ENCODE data around the gene GNB1L.

GNB1L gene

GRCh38 chr22:19866665-19867009 lies 12.0 kb upstream of the GNB1L start:
- in situ Hi-C loops (cut with HindIII; ENCODE audit: low sequenced_read_pairs) = no loop called here

DNA sequence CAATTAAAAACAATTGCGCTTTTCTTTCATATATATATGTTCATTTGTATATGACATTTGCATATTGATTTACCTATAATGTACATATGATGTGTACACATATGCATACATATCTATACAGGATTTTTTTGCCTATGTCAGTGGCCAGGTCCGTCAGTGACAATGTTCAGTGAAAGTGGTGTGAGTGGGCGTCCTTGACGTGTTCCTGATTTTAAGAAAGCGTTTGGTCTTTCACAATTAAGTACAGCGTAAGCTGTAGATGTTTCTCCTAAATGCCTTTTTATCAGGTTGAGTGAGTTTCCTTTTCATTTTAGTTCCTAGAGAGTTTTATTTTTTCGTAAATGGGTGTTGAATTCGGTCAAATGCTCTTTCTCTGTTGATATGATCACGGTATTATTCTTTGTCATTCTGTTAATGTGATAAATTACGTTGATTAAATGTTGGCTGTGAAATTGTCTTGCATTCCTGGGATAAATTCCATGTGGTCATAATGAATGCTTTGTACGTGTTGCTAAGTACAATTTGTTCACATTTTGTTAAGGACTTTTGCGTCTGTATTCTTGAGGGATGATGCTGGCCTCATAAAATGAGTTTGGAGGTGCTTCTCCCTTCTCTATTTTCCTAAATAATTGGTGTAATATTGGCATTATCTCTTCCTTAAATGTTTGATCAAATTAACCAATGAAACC lies 10.6 kb upstream of the GNB1L start:
- in situ Hi-C loops (cut with HindIII; ENCODE audit: low sequenced_read_pairs) = no loop called here

DNA sequence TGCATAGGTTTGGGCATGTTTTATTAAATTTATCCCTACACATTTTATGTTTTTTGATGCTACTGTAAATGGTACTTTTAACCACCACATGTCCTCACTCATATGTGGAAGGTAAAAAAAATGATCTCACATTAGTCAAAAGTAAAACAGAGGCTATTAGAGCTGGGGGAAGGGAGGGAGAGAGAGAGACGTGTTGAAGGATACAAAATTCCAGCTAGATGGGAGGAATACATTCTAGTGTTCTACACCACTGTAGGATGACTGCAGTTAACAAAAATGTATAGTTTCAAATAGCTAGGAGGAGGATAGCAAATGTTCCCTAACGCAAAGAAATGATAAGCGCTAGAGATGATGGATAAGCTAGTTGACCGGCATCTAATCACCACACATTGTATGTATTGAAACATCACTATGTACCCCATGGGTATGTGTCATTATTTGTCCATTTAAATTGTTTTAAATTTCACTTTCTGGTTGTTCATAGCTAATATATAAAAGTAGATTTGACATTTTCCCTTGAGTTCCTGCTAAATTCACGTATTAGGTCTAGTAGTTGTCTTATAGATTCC lies 9.9 kb upstream of the GNB1L start:
- in situ Hi-C loops (cut with HindIII; ENCODE audit: low sequenced_read_pairs) = no loop called here

DNA sequence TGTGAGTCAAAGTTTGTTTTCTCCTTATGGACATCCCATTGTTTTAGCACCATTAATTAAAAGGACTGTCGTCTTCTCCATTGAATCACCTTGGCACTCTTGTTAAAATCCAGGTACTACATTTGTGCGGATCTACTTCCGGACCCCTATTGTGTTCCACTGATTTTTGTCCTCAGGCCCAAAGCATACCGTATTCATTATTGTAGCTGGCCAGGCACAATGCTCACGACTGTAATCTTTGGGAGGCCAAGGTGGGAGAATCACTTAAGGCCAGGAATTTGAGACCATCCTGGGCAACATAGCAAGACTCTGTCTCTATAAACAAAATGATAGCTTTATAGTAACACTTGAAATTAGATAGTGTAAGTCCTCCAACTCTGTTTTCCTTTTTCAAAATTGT lies 8.9 kb upstream of the GNB1L start:
- in situ Hi-C loops (cut with HindIII; ENCODE audit: low sequenced_read_pairs) = no loop called here

DNA sequence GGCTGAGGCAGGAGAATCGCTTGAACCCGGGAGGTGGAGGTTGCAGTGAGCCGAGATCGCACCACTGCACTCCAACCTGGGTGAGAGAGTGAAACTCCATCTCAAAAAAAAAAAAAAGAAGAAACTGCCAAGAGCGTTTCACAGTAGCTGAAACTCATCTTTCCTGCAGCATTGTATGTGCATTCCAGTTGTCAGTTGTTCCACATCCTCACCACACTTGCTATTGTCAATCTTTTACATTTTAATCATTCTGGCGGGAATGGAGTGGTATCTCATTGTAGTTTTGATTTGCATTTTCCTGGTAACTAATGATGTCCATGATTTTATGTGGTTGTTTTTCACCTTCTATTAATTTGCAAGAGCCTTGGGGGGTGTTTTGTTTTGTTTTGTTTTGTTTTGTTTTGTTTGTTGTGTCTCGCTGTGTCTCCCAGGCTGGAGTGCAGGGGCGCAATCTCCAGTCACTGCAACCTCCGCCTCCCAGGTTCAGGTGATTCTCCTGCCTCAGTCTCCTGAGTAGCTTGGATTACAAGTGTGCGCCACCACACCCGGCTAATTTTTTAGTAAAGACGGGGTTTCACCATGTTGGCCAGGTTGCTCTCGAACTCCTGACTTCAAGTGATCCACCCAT lies 8.1 kb upstream of the GNB1L start:
- in situ Hi-C loops (cut with HindIII; ENCODE audit: low sequenced_read_pairs) = no loop called here

DNA sequence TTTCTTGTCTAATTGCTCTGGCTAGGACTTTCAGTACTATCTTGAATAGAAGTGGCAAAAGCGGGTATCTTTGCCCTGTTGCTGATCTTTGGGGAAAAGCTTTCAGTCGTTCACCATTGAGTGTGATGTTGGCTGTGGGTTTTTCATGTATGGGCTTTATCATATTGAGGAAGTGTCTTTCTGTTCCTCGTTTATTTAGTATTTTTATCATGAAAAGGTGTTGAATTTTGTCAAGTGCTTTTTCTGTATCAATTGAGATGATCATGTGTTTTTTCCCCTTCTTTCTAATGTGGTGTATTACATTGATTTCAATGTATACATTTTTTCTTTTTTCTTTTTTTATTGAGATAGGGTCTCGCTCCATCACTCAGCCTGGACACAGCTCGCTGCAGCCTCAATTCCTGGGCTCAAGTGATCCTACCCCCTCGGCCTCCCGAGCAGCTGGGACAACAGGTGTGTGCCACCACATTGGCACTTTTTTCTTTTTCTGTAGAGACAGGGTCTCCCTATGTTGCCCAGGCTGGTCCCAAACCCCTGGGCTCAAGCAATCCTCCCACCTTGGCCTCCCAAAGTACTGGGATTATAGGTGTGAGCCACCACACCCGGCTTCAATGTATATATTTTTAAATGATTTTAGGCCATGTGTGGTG lies 5.3 kb upstream of the GNB1L start:
- in situ Hi-C loops (cut with HindIII; ENCODE audit: low sequenced_read_pairs) = no loop called here

DNA sequence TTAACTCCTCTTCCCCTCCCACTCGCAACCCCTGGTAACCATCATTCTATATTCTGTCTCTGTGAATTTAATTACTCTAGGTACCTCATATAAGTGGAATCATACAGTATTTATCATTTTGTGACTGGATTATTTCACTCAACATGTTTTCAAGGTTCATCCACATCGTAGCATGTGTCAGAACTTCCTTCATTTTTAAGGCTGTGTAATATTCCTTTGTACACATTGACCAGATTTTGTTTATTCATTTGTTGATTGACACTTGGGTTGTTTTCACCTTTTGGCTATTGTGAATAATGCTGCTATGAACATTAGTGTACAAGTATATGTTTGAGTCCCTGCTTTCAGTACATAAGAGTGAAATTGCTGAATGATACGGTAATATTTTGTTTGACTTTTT lies 2.7 kb upstream of the GNB1L start:
- in situ Hi-C loops (cut with HindIII; ENCODE audit: low sequenced_read_pairs) = no loop called here

GRCh38 chr22:19855504-19856409 lies 1.1 kb upstream of the GNB1L start:
- in situ Hi-C loops (cut with HindIII; ENCODE audit: low sequenced_read_pairs) = no loop called here

DNA sequence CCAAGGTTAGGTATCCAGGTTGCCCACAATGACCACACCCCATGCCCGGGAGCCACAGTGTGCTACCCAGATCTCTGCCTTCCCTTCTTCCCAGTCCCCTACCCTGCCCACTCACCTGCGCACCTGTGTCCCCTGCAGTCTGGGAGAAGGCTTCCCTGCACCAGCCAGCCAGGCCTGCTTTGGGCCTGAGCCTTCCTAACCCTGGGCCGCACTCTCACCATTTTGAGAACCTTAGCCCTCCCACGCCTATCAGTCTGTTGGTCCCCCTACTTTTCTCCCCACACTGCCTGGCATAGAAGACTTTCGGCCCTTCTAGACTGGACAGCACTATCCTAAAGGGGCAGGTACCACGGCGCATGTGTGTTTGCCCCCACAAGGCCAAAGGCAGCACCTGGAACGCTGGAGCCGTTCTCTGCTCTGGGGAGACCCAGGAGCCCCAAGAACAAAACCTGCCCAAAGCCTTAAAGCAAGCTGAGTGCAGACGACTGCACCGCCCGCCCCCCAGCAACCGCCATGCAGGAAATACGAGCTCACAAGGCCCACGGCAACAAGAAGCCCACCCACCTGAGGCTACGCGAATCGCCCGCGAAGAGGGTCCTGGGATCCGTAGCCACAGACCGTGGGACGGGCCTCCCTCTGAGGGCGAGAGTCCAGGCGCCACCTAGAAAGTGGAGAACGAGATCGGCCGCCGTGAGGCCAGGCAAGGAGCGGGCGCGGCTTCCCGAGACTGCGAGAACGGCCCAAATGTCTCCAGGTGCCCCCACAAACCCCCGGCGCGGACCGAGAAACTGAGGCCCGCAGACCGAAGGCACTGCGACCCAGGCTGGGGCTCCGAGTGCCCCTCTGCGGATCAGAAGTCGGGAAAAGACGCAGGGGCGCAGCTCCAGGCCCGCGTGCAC lies 546 bp downstream of the GNB1L start:
- in situ Hi-C loops (cut with HindIII; ENCODE audit: low sequenced_read_pairs) = no loop called here

DNA sequence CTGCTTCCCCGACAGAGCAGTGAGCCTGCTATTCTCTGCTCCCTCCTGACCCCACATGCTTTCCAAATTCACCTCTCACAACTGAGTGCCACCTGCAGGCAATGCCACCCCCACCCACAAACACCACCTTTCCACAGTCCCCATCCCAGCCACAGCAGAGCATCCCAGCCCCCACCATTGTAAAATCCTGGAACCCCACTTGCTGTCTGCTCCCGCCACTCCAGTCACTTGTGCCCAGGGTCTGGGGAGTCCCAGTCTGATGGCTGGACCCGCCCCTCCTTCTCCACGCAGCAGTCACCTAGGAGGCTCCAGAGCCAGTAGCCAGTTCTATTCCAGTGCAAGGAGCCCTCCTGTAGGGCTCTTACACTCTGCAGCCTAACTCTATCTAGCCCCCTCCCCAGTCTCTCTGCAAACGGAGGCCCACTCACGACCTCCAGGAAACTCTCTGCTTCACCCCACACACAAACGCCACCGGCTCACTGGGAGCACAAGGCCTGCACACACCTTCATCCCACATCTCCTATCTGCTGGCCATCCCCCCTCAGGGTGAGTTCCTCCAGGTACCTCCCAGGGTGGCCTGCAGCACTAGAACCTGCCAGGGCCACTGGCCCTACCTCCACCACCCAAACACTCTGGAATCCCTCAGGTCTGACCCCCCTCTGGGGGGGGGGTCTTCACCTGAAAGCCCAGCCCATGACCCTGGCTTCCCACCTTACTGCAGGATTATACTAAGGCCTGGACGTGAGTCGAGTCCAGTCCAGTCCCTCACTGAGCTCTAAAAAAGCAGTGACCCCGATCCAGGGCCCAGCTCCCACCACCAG lies 1.4 kb downstream of the GNB1L start:
- in situ Hi-C loops (cut with HindIII; ENCODE audit: low sequenced_read_pairs) = no loop called here

- in situ Hi-C loops (cut with HindIII; ENCODE audit: low sequenced_read_pairs) = no loop called here
These were observed 2.4 kb downstream of the GNB1L start for GRCh38 chr22:19852177-19852781.

DNA sequence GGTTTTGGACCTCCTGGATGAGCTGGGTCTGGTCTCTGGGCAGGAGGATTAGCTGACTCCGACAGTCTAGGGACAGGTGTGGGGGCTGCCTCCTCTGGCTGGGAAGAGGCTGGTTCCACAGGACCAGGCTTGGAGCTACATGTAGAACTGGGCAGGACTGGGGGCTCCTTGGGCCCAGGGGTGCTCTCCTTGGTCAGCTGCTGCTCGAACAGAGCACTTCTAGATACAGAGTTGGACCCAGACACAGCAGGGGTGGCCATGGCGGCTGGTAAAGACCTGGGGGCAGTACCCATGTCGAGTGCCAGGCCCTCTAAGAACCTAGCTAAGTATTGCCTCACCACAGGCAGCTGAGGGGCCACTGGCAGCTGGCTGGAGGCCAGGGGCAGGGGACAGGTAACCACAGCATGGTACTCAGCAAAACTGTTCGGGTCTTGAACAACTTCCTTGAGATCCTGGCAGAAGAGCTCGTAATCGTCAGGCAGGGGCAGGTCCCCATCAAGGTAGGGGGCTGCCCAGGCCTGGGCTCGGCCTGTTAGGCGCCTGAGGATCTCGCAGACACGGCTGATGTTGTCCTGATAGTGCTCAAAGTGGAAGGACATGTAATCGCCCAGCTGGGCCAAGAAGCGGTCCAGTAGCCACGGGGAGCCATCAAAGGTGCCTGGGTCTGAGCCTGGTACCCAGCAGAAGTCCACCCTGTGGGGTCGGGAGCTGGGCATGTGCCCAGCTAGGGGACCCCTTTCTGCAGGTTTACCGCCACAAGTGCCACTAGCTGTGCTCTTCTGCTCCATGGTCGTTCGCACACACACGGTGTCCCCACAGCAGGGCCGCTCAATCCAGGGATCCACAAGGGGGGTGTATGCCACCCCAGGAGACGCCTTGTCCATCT lies 3.1 kb downstream of the GNB1L start:
- in situ Hi-C loops (cut with HindIII; ENCODE audit: low sequenced_read_pairs) = no loop called here

DNA sequence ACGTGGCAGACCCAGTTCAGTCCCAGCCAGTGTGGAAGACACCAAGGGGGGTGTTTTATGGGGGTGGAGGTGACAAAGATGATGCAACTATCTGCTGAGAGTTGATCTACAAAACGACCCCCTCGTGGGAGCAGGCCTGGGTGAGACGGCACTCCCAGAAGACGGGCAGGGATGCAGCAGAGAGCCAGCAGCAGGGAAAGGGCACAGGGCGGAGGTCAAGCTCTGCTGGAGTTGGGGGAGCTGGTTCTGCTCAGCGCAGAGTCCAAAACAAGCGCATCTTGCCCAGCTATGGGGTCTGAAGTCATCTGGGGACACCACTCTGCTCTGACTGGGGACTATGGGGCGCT lies 3.9 kb downstream of the GNB1L start:
- in situ Hi-C loops (cut with HindIII; ENCODE audit: low sequenced_read_pairs) = no loop called here

DNA sequence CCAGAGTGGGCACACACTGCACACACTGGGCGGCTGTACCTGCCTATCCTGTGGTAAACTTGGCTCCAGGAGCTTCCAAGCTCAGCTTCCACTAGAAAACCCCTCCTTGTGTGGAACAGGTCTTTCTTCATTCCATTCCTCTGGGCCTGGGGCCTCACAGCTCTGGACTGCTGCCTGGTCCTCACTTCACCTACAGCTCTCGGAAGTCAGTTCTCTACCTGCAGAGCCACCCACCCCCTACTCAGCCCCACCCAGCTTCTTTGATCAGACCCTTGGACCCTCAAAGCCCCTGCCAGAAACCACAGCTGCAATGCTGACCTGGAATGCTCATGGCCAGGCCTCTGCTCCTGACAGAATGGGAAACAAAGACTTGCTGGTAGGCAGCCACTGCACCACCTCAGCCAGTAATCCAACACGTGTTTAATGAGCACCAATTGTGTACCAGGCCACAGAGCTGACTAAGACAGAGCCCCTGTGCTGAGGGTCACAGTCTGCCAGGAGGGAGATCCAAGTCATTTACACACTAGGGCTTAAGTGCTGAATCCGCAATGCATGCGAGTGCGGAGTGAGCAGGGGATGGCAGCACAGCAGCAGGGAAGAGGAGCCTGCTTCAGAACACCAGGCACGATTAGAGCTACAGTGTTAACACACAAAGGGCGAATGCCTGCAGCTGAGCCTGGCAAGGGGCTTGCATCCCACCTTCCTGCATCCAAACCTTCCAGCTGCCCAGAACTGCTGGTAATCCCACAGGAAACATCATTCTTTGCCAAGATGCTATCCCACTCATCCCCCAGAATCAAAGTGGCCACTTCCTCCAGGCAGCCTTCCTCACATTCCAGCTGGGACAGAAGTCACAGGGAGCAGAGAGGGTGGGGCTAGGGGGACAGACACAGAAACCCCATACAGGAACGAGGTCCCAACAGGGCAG lies 4.6 kb downstream of the GNB1L start:
- in situ Hi-C loops (cut with HindIII; ENCODE audit: low sequenced_read_pairs) = no loop called here

DNA sequence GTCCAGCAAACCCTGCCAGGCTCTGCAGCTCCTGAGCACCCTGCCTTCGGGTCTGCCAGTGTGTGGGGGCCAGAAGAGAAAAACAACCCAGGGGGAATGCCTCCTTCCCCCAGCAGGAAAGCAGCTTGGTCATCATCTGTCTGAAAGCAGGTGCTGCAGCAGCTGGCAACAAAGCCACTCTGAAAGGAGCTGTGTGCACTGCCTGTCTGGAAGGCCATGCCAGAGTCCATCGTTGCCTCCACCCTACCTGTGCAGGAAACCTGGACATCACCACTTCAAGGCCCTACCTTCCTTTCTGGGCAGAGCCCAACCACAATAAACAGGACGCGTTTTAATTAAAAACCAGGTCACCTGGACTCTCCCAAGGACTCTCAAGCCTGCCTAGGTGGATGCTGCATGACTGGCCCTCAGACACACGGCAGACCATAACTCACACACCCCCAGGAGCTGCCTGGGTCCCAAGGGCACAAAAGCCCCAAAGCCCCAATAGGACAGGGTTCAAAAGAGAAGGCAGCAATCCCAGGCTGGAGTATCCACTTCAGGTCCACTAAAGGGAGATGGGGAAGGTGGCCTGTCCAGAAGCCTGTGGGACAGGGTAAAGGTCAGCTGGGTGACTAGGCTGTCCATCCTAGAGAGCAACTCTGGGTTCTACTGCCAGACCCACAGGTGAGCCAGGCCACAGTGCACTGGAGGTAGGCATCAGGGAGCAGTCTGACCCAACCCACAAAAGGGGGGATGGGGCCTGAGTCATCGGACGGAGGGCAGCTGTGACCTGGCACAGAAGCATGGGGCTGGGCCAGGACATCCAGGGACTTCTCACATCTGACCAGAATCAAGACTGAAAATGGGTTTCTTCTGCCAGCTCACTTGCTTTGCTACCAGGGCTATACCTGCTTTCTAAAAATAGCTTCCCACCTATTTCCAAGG lies 6.1 kb downstream of the GNB1L start:
- in situ Hi-C loops (cut with HindIII; ENCODE audit: low sequenced_read_pairs) = no loop called here

- in situ Hi-C loops (cut with HindIII; ENCODE audit: low sequenced_read_pairs) = no loop called here
These were observed 7.4 kb downstream of the GNB1L start for GRCh38 chr22:19847345-19847632.
